ENCODE measurements around the gene DIP2A. TPM values are rescaled to one million over a fixed set of nuclear protein-coding genes. Genes with fewer than 3 reads are reported as not detected.

The DIP2A gene
- total and polyA plus RNA-seq, 2 of the 13 experiments (the other 11 are each of a cell fraction or from before 2014, with no cell fraction given): 18.5 to 37.6 TPM

- TF ChIP-seq ZNF318 (CRISPR knock-in tag; IDR thresholded peaks at IDR 0.05) (peak; percentile 27; the same call in 1 of the 2 replicates), MAFG (CRISPR knock-in tag; IDR thresholded peaks at IDR 0.05) (no peak), RARA (CRISPR knock-in tag; IDR thresholded peaks at IDR 0.05) (peak; percentile 24; the same call in 1 of the 2 replicates), ZNF75D (CRISPR knock-in tag; IDR thresholded peaks at IDR 0.05; ENCODE audit: borderline replicate concordance) (no peak), ZNF629 (CRISPR knock-in tag; conservative IDR thresholded peaks at IDR 0.05) (no peak), CENPT (CRISPR knock-in tag; IDR thresholded peaks at IDR 0.05; ENCODE audit: low read depth) (peak; percentile 15; the same call in 1 of the 2 replicates), NFYB (CRISPR knock-in tag; IDR thresholded peaks at IDR 0.05) (peak; percentile 91), ZNF124 (CRISPR knock-in tag; IDR thresholded peaks at IDR 0.05) (0 out of 2 replicates have a peak, but pooled peaks have one; percentile 52), ZBTB26 (CRISPR knock-in tag; IDR thresholded peaks at IDR 0.05; ENCODE audit: borderline replicate concordance) (0 out of 2 replicates have a peak, but pooled peaks have one; percentile 21), ZNF737 (CRISPR knock-in tag; IDR thresholded peaks at IDR 0.05; ENCODE audit: borderline replicate concordance) (no peak), ZNF549 (CRISPR knock-in tag; IDR thresholded peaks at IDR 0.05) (no peak), NKX3-1 (CRISPR knock-in tag; IDR thresholded peaks at IDR 0.05) (0 out of 2 replicates have a peak, but pooled peaks have one; percentile 59), ZNF670 (CRISPR knock-in tag; IDR thresholded peaks at IDR 0.05; ENCODE audit: borderline replicate concordance) (peak; percentile 80; the same call in 1 of the 2 replicates), JUND (CRISPR knock-in tag; IDR thresholded peaks at IDR 0.05) (no peak), PHF21A (CRISPR knock-in tag; IDR thresholded peaks at IDR 0.05) (peak; percentile 93)
- TF ChIP-seq, protein P1, sequence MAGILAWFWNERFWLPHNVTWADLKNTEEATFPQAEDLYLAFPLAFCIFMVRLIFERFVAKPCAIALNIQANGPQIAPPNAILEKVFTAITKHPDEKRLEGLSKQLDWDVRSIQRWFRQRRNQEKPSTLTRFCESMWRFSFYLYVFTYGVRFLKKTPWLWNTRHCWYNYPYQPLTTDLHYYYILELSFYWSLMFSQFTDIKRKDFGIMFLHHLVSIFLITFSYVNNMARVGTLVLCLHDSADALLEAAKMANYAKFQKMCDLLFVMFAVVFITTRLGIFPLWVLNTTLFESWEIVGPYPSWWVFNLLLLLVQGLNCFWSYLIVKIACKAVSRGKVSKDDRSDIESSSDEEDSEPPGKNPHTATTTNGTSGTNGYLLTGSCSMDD (CRISPR knock-in tag; IDR thresholded peaks at IDR 0.05): no peak
- TF ChIP-seq, protein P2, sequence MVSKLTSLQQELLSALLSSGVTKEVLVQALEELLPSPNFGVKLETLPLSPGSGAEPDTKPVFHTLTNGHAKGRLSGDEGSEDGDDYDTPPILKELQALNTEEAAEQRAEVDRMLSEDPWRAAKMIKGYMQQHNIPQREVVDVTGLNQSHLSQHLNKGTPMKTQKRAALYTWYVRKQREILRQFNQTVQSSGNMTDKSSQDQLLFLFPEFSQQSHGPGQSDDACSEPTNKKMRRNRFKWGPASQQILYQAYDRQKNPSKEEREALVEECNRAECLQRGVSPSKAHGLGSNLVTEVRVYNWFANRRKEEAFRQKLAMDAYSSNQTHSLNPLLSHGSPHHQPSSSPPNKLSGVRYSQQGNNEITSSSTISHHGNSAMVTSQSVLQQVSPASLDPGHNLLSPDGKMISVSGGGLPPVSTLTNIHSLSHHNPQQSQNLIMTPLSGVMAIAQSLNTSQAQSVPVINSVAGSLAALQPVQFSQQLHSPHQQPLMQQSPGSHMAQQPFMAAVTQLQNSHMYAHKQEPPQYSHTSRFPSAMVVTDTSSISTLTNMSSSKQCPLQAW (CRISPR knock-in tag; IDR thresholded peaks at IDR 0.05): 0 out of 2 replicates have a peak, but pooled peaks have one; percentile 48
Measured at GRCh38 chr21:46458315-46459023, at the start of gene DIP2A (continued).

Data from HepG2 (cell line).